HepG2 (cell line): Measurements from ENCODE around the gene PCIF1. TPM values are rescaled to one million over a fixed set of nuclear protein-coding genes. Genes with fewer than 3 reads are reported as not detected.

Experiments
- AGO2 ChIP-seq: fragments of 200-400 bp; formaldehyde crosslinking; optimal IDR thresholded peaks from 2 replicates; pipeline ENCODE3; 2017; ENCODE audit warnings: mild to moderate bottlenecking, low read depth, low read length, moderate library complexity
- GTF2F1 ChIP-seq: fragments of 150-350 bp; IDR thresholded peaks from 2 replicates; pipeline ENCODE4 v1.6.1; 2014; ENCODE audit warnings: low read length
- PTBP1 ChIP-seq: fragments of 200-400 bp; formaldehyde crosslinking; IDR thresholded peaks from 2 replicates; pipeline ENCODE4 v1.6.1; 2018; ENCODE audit warnings: low read length, low read depth; ENCODE audit not compliant: poor library complexity, severe bottlenecking
- RARA ChIP-seq: IDR thresholded peaks from 2 replicates; pipeline ENCODE4 v1.6.1; 2016; ENCODE audit warnings: missing genetic modification reagents, missing compliant biosample characterization
- RFX1 ChIP-seq: fragments of 450-650 bp; IDR thresholded peaks from 2 replicates; pipeline ENCODE4 v1.6.1; 2017
- SRY ChIP-seq: sonication (generic); formaldehyde crosslinking; IDR thresholded peaks from 2 replicates; pipeline ENCODE4 v1.8.0; 2022; ENCODE audit warnings: mild to moderate bottlenecking, missing genetic modification reagents
- TBX3 ChIP-seq: fragments of 450-650 bp; IDR thresholded peaks from 2 replicates; pipeline ENCODE4 v1.6.1; 2017; ENCODE audit warnings: antibody characterized with exemption, mild to moderate bottlenecking, inconsistent platforms, borderline replicate concordance
- TCF12 ChIP-seq, 2 experiments: fragments of 450-650 bp in 1 of 2; sonication (generic) in 1 of 2; formaldehyde crosslinking in 1 of 2; IDR thresholded peaks; 2 replicates each; pipeline versions ENCODE4 v1.6.1 to v1.8.0; 2017 to 2022; ENCODE audit warnings: antibody characterized with exemption in 1 of 2, mild to moderate bottlenecking in 1 of 2, missing genetic modification reagents in 1 of 2, moderate library complexity in 1 of 2
- YY1 ChIP-seq: IDR thresholded peaks from 2 replicates; pipeline ENCODE4 v1.6.1; 2011; ENCODE audit warnings: low read length, low read depth, moderate library complexity, mild to moderate bottlenecking; ENCODE audit not compliant: insufficient read depth, insufficient replicate concordance
- ZFP37 ChIP-seq: sonication (generic); formaldehyde crosslinking; IDR thresholded peaks from 2 replicates; pipeline ENCODE4 v1.4.0; 2020; ENCODE audit warnings: missing genetic modification reagents, borderline replicate concordance
- ZMAT3 ChIP-seq: sonication (generic); formaldehyde crosslinking; conservative IDR thresholded peaks from 2 replicates; pipeline ENCODE4 v1.7.0; 2021; ENCODE audit warnings: missing genetic modification reagents
- ZNF251 ChIP-seq: sonication (generic); formaldehyde crosslinking; IDR thresholded peaks from 2 replicates; pipeline ENCODE4 v1.9.0; 2021; ENCODE audit warnings: mild to moderate bottlenecking, missing genetic modification reagents
- ZNF260 ChIP-seq: sonication (generic); formaldehyde crosslinking; IDR thresholded peaks from 2 replicates; pipeline ENCODE4 v1.4.0; 2020; ENCODE audit warnings: missing genetic modification reagents, low read depth, mild to moderate bottlenecking, borderline replicate concordance
- ZNF564 ChIP-seq: sonication (generic); formaldehyde crosslinking; IDR thresholded peaks from 2 replicates; pipeline ENCODE4 v1.8.1; 2023; ENCODE audit warnings: mild to moderate bottlenecking, missing genetic modification reagents
- ZNF619 ChIP-seq: sonication (generic); formaldehyde crosslinking; IDR thresholded peaks from 2 replicates; pipeline ENCODE4 v1.4.0; 2020; ENCODE audit warnings: mild to moderate bottlenecking, missing genetic modification reagents
- ZNF782 ChIP-seq: sonication (generic); formaldehyde crosslinking; IDR thresholded peaks from 2 replicates; pipeline ENCODE4 v1.4.0; 2020; ENCODE audit warnings: missing genetic modification reagents, mild to moderate bottlenecking, borderline replicate concordance
- polyA plus RNA-seq, 8 experiments: library from polyadenylated mRNA; depleted of rRNA in 3 of 8; stranded (reverse) in 7 of 8; unstranded in 1 of 8; fragments of >200 nt; fragmentation: Illumina TruSeq in 4 of 8; extraction: Trizol in 4 of 8; gene quantifications; 2 replicates each; pipeline versions ENCODE4 v1.2.1 to v1.2.3, GENCODE V29; 2011 to 2016; ENCODE audit warnings: low read depth in 4 of 8, missing spikeins in 1 of 8, mixed read lengths in 1 of 8; ENCODE audit not compliant: insufficient read depth in 1 of 8
- total RNA-seq, 5 experiments: library from RNA; depleted of rRNA; stranded (reverse); fragments of >200 nt; fragmentation: Illumina TruSeq; extraction: Trizol; gene quantifications; 2 replicates each; pipeline ENCODE4 v1.2.3, GENCODE V29; 2016; ENCODE audit warnings: low read depth in 1 of 5
- TF ChIP-seq, protein P1 (sequence below): sonication (generic); formaldehyde crosslinking; IDR thresholded peaks from 2 replicates; pipeline ENCODE4 v1.4.0; 2020; ENCODE audit warnings: missing genetic modification reagents
- TF ChIP-seq, protein P2 (sequence below): sonication (generic); formaldehyde crosslinking; IDR thresholded peaks from 2 replicates; pipeline ENCODE4 v1.9.0; 2022; ENCODE audit warnings: low read depth, missing genetic modification reagents
- TF ChIP-seq, protein P3 (sequence below): sonication (generic); formaldehyde crosslinking; conservative IDR thresholded peaks from 2 replicates; pipeline ENCODE4 v1.4.0; 2020; ENCODE audit warnings: missing genetic modification reagents
- TF ChIP-seq, protein P4 (sequence below): sonication (generic); formaldehyde crosslinking; IDR thresholded peaks from 2 replicates; pipeline ENCODE4 v1.8.1; 2023; ENCODE audit warnings: missing genetic modification reagents, mild to moderate bottlenecking, borderline replicate concordance
- TF ChIP-seq, protein P5 (sequence below): sonication (generic); formaldehyde crosslinking; IDR thresholded peaks from 2 replicates; pipeline ENCODE4 v1.5.0; 2020; ENCODE audit warnings: missing genetic modification reagents
- TF ChIP-seq, protein P6 (sequence below): IDR thresholded peaks from 2 replicates; pipeline ENCODE4 v1.6.1; 2016; ENCODE audit warnings: missing genetic modification reagents, missing compliant biosample characterization

PCIF1 gene
- total and polyA plus RNA-seq, 2 of the 13 experiments (the other 11 are each of a cell fraction or from before 2014, with no cell fraction given), result 20.9 to 24.4 TPM

DNA sequence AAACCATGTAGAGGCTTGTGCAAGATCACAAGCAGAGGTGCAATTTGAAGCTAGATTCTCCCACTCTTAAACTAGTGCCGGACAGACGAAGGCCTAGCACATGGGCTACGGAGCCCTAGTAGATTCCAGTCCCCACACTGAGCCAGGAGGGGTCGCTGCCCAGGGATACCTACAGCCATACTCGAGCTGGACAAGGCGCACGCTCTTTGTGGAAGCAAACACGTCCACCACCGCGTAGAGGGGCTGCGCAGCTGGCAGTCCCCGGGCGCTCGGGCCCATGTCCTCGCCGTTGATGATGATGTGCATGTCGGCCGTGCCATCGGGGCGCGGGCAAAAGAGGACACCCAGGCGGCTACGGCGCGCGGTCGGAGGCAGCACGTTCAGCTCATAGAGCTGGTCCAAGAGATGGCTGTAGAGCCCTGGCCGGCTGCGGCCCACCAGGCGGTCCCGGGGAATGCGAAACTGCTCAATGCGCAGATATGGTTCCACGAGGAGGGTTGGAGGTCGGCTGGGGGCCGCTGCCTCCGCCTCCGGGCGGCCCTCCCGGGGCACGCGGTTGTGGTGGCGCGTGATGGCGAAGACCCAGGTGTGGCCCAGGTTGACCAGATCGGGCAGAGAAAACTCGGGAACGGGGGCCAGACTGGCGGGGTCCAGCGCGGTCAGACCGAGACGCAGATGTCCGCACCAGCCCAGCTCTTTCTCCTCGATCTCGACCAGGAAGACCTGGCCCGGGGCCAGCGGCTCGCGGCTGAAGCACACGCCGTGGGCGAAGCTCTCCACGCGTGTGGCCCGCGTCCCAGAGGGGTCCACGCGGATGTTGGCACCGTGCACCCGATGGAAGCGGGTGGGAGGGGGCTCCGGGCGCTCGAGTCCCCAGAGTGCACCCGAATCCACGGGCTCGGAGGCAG, 44.2 kb upstream of the PCIF1 start (continued):
- TF ChIP-seq, protein P1, sequence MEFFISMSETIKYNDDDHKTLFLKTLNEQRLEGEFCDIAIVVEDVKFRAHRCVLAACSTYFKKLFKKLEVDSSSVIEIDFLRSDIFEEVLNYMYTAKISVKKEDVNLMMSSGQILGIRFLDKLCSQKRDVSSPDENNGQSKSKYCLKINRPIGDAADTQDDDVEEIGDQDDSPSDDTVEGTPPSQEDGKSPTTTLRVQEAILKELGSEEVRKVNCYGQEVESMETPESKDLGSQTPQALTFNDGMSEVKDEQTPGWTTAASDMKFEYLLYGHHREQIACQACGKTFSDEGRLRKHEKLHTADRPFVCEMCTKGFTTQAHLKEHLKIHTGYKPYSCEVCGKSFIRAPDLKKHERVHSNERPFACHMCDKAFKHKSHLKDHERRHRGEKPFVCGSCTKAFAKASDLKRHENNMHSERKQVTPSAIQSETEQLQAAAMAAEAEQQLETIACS, result peak; percentile 61; the same call in 1 of the 2 replicates
- no peak for TF ChIP-seq TCF12 (IDR thresholded peaks at IDR 0.05)
- TF ChIP-seq TCF12 (CRISPR knock-in tag; IDR thresholded peaks at IDR 0.05), result 0 out of 2 replicates have a peak, but pooled peaks have one; percentile 78
- TF ChIP-seq RARA (CRISPR knock-in tag), result peak; percentile 67
- peak; percentile 80 for TF ChIP-seq ZMAT3 (CRISPR knock-in tag)
- TF ChIP-seq, protein P2, sequence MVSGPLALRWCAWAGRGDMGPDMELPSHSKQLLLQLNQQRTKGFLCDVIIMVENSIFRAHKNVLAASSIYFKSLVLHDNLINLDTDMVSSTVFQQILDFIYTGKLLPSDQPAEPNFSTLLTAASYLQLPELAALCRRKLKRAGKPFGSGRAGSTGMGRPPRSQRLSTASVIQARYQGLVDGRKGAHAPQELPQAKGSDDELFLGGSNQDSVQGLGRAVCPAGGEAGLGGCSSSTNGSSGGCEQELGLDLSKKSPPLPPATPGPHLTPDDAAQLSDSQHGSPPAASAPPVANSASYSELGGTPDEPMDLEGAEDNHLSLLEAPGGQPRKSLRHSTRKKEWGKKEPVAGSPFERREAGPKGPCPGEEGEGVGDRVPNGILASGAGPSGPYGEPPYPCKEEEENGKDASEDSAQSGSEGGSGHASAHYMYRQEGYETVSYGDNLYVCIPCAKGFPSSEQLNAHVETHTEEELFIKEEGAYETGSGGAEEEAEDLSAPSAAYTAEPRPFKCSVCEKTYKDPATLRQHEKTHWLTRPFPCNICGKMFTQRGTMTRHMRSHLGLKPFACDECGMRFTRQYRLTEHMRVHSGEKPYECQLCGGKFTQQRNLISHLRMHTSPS (CRISPR knock-in tag), result no peak
- TF ChIP-seq TBX3, result no peak
- TF ChIP-seq GTF2F1, result no peak
- TF ChIP-seq AGO2, result peak; percentile 98
- no peak for TF ChIP-seq PTBP1
- peak; percentile 89 for TF ChIP-seq ZNF564 (CRISPR knock-in tag)
- TF ChIP-seq, protein P3, sequence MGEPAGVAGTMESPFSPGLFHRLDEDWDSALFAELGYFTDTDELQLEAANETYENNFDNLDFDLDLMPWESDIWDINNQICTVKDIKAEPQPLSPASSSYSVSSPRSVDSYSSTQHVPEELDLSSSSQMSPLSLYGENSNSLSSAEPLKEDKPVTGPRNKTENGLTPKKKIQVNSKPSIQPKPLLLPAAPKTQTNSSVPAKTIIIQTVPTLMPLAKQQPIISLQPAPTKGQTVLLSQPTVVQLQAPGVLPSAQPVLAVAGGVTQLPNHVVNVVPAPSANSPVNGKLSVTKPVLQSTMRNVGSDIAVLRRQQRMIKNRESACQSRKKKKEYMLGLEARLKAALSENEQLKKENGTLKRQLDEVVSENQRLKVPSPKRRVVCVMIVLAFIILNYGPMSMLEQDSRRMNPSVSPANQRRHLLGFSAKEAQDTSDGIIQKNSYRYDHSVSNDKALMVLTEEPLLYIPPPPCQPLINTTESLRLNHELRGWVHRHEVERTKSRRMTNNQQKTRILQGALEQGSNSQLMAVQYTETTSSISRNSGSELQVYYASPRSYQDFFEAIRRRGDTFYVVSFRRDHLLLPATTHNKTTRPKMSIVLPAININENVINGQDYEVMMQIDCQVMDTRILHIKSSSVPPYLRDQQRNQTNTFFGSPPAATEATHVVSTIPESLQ, result 0 out of 2 replicates have a peak, but pooled peaks have one; percentile 28
- TF ChIP-seq, protein P4, sequence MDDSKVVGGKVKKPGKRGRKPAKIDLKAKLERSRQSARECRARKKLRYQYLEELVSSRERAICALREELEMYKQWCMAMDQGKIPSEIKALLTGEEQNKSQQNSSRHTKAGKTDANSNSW (CRISPR knock-in tag), result 0 out of 2 replicates have a peak, but pooled peaks have one; percentile 84
- peak; percentile 6; the same call in 1 of the 2 replicates for TF ChIP-seq ZNF251 (CRISPR knock-in tag)
- no peak for TF ChIP-seq RFX1
- TF ChIP-seq, protein P5, sequence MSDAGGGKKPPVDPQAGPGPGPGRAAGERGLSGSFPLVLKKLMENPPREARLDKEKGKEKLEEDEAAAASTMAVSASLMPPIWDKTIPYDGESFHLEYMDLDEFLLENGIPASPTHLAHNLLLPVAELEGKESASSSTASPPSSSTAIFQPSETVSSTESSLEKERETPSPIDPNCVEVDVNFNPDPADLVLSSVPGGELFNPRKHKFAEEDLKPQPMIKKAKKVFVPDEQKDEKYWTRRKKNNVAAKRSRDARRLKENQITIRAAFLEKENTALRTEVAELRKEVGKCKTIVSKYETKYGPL, result no peak; the same call in 1 of the 2 replicates
- no peak; the same call in 1 of the 2 replicates for TF ChIP-seq ZNF782 (CRISPR knock-in tag)
- no peak for TF ChIP-seq ZFP37
- peak; percentile 80 for TF ChIP-seq YY1
- peak; percentile 95 for TF ChIP-seq SRY (CRISPR knock-in tag)
- TF ChIP-seq, protein P6, sequence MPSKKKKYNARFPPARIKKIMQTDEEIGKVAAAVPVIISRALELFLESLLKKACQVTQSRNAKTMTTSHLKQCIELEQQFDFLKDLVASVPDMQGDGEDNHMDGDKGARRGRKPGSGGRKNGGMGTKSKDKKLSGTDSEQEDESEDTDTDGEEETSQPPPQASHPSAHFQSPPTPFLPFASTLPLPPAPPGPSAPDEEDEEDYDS, result peak; percentile 79
- no peak for TF ChIP-seq ZNF260 (CRISPR knock-in tag)
- TF ChIP-seq ZNF619 (CRISPR knock-in tag), result peak; percentile 89; the same call in 1 of the 2 replicates
